Suprapubic skin (tissue), 4 donors: ENCODE measurements around the gene PAX7.

ENCODE experiments used
- CTCF ChIP-seq, 2 donors: fragments of 200-600 bp in 1 of 2; fragments of 450-650 bp in 1 of 2; sonication (generic) in 1 of 2; IDR thresholded peaks; one replicate each; pipeline ENCODE4 v1.5.1; 2016 to 2019; ENCODE audit warnings: antibody characterized with exemption in 2 of 2, mild to moderate bottlenecking in 1 of 2, moderate library complexity in 1 of 2
- EP300 ChIP-seq: sonication (generic); formaldehyde crosslinking; IDR thresholded peaks from one replicate; pipeline ENCODE4 v1.6.1; 2017; ENCODE audit warnings: antibody characterized with exemption
- POLR2A ChIP-seq, 2 donors: fragments of 450-650 bp; IDR thresholded peaks; one replicate each; pipeline ENCODE4 v1.6.1; 2017; ENCODE audit warnings: antibody characterized with exemption in 2 of 2, mild to moderate bottlenecking in 2 of 2, moderate library complexity in 2 of 2
- POLR2AphosphoS5 ChIP-seq, 3 donors: sonication (generic); formaldehyde crosslinking; IDR thresholded peaks; one replicate each; pipeline ENCODE4 v1.6.1; 2017; ENCODE audit warnings: antibody characterized with exemption in 3 of 3

DNA sequence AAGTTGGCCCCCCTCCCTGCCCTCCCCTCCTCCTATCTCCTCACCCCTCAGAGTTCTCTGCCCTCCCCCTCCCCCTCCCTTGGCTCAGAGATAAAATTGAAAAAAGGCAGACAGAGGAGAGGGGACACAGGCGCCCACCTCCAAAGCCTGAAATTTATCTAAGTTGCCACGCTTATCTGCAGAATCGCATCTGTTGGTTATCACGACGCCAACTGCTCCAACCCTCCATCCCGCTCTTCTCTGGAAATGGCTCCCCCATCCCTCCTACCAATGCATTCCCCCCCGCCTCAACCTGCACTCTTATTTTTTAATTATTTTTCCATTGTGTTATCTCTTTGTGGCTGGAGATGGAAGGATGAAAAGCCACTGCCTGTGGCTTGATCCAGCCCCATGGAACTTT is 138.5 kb downstream of the PAX7 start:
- TF ChIP-seq CTCF (IDR thresholded peaks at IDR 0.05) (no peak), EP300 (no peak), POLR2A (IDR thresholded peaks at IDR 0.05) (no peak), POLR2AphosphoS5 (IDR thresholded peaks at IDR 0.05) (no peak)
